Activated T-cell treated with anti-CD3 and anti-CD28 coated beads for 24 hours (primary cell): ENCODE data around the gene ACE.

Source experiments
- DNase-seq: peaks from one replicate; pipeline ENCODE4 v3.0.0-alpha.2; 2020; ENCODE audit warnings: low read depth

The ACE gene

GRCh38 chr17:63516910-63517824 is 40.3 kb downstream of the ACE start:
- DNase-seq, result no peak

DNA sequence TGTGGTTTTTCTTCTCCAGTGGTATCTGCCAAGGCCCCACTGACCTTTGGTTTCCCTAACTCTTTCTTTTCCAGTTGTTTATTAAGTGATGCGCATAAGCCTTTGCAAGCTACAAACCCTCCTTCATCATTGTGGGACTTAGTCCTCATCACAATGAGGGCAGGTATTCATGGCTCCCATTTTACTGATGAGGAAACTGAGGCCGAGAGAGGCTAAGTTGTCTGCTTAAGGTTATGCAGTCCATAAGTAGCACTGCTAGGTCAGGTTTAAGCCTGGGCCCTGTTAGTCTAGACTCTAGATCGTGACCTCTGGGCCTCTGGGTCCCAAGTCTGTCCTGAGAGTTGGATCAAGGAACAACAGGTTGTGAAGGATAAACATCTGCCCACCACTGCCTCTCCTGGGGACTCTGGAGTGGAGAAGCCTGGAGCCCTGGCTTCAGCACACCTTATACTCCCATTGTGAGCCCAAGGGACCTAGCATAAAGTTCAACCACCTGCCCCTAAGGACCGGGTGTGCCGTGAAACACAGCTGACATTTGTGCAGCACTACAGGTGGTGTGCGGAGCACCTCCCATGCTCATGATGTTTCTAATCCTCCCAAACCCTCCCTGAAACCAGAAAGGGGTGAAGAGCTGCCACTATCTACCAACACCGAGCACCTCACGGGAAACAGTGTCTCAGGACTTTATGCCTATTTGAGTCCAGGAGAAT is 41.1 kb downstream of the ACE start:
- DNase-seq, result no peak

DNA sequence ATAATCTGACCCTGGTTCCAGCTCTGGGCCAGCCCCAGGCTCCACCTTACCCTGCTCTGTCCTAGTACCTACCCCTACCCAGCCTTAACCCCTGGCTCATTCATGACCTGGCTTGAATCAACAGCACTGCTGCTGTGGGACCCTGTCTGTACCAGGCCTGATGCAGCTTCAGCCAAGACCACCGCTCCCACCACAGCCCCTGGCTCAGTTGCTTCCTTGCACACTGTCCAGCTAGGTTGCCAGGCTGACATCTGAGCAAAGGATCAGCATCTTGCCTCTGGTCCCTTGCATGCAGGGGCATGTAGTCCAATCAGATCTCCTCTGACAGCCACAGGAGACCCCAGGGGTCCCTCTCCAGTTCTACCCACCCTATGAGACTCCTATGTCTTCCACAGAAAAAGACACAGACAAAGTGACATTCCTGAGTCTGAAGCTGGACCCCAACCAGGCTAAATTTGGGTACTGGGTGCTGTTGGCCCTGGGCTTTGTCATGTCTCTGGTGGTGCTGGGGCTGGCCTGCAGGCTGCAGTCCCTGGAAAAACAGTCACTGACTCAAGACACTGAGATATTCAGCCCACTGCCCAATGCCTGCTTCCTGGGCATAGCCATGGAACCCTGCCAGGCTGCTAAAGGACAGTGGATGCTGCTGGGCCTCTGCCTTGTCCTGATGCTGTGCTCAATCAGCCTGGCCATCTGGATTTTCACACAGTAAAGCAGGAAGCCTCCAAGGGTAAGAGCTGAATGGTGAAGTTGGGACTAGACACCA is 42.4 kb downstream of the ACE start:
- DNase-seq, result no peak

DNA sequence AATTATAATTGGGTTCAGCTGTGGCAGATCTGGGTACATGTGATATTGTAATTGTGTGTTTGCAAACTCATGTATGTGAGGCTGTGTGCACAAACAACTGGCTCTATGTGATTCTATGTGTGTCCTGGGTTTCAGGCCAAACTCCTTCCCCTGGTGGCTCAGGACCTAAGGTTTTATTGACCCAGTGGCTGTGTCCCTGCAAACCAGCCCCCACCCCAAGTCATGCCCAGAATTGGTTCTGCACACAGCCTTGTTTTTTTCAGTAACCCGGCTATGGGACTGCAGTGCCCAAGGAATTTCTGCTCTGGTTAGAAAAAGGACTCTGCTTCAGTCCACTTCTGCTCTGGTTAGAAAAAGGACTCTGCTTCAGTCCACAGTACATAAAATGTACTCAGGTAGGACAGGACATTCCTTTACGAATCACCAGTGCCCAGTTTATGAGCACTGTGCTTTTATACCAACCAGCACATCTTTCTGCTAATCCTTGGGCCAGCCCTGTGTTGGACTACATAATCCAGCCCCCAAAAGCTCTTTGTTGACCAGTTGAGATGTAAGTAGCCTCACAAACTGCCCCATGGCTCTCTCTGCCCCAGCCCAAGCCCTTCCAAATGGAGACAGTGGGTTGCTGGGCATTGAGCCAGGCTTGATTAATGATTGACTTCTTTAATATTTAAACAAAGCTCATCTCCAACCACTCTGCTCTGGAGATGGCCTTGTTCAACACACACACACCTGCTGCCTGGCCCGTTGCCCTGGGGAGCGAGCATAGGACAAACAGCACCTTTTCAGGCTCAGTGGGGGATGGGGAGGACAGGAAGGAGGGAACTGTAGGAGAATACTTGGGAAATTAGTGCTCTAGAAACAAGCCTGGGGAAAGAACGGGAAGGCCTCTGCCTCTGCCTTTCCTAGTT is 43.4 kb downstream of the ACE start:
- DNase-seq, result no peak

GRCh38 chr17:63523253-63523855 is 46.5 kb downstream of the ACE start, which contains the start of gene KCNH6:
KCNH6 (plus strand) TSS chr17:63523358; CDS start chr17:63523414, 56 bp downstream.
- no peak for DNase-seq

DNA sequence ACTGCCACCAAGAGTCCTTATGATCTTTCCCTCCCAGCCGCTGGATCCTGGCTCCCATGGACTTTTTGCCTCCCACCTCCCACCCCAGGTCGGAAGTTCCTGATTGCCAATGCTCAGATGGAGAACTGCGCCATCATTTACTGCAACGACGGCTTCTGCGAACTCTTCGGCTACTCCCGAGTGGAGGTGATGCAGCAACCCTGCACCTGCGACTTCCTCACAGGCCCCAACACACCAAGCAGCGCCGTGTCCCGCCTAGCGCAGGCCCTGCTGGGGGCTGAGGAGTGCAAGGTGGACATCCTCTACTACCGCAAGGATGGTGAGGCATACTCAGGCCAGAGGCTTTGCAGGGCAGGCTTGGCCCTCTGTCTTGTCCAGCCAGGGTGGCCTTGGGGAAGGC is 47.2 kb downstream of the ACE start:
- DNase-seq, result no peak

GRCh38 chr17:63525190-63525946 is 48.5 kb downstream of the ACE start:
- no peak for DNase-seq

DNA sequence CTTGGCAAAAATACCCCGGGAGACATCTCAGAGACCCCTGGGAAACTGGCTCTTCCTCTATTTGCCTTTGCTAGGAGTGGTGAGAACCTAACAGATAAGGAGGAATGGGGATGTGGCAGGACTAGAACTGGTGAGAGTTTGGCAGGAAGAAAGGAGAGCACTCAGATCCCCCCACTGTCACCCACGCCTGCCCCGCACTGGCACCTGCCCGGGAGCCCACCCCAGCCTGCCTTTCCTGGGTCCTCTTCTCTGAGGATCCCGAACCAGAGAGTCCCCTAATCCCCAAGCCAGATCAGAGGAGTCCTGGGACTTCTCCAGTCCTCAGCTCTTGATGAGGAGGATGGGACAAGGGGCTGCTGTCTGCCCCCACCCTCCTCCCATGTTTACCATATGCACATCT is 50.0 kb downstream of the ACE start:
- DNase-seq, result no peak

- DNase-seq, result no peak
Measured at GRCh38 chr17:63528183-63528582, 51.3 kb downstream of the ACE start.

GRCh38 chr17:63529711-63530556 is 53.1 kb downstream of the ACE start:
- no peak for DNase-seq

DNA sequence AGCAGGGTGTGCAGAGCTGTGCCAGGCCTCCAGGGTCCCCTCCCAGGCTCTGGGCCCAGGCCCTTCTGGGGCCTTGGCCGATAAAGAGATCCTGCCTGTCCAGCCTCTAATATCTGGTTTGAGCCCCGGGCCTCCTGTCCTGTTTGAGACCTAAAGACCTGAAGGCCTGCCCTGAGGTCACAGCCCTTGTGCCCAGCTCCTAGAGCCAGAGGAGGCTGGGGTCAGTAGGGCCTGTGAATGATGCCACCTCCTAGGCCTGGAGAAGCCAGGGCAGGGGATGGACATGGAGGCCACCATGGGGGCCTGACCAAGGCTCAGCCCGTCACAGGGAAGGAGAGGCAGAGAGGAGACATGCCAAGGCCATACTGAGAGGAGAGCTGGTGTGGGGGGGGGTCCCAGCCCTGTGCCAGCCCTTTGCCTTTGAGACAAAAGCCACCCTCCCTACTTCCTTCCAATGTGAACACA is 53.7 kb downstream of the ACE start:
- no peak for DNase-seq

DNA sequence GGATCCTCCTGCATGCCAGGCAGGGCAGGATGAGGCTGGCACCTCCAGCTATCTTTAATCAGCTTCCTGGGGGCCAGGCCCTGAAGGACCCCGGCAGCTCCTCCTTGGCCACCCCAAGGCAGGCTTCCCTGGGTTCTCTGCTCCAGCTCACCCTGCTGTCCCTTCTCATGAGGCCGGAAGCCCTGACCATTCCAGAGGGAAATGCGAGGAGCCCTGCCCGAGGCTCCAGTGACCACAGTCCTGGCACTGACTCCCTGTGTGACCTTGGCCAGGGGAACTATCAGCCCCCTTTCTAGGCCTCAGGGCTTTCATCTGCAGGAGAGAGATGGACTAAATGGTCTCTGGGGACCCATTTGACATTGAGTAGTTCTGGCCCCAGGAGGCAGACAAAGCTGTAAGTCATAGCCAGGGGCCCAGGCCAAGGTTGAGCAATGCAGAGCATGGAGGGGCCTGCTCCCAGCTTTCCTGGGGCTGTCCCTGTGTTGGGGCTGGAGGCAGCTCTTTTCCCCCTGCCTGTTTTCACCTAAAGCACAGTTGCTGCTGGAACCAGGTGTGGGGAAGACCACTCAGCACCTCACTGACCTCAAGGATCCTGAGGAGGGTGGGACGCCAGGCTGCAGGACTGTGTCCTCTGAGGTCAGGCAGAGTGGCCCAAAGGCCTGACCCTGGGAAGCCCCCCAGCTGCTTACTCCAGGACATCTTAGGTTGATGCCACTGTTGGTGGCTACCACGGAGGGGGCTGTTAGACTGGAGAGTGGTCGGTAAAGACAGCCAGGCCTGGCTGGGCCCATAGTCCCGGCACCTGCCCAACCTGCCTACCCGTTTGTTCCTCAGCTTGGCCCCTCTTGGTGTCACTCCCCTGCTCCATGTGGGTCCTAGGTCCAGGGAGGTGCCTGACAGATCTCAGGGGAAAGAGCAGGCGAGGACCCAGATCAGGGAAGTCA is 54.4 kb downstream of the ACE start:
- no peak for DNase-seq

GRCh38 chr17:63533433-63534077 is 56.7 kb downstream of the ACE start:
- no peak for DNase-seq

DNA sequence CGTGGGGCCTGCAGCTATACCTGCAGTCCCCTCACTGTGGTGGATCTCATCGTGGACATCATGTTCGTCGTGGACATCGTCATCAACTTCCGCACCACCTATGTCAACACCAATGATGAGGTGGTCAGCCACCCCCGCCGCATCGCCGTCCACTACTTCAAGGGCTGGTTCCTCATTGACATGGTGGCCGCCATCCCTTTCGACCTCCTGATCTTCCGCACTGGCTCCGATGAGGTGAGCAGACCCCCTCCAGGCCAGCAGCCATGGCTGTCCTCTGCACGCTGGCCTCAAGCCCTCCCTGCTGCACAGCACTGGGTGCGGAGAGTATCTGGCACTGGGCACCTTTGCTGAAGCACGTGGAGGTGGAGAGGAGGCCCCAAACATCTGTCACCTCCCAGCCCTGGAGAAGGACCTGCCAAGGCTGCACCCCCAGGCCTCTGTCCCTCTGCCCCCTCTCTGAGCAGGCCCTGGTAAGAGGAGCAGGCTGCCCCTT is 57.3 kb downstream of the ACE start:
- DNase-seq, result no peak

GRCh38 chr17:63534816-63535455 is 58.1 kb downstream of the ACE start:
- DNase-seq, result no peak

GRCh38 chr17:63535640-63536039 is 58.8 kb downstream of the ACE start:
- DNase-seq, result no peak

- DNase-seq, result no peak
Measured at GRCh38 chr17:63537001-63537400, 60.1 kb downstream of the ACE start.
